ENCODE data around the gene EIF5AL1.

- TF ChIP-seq, protein P1, sequence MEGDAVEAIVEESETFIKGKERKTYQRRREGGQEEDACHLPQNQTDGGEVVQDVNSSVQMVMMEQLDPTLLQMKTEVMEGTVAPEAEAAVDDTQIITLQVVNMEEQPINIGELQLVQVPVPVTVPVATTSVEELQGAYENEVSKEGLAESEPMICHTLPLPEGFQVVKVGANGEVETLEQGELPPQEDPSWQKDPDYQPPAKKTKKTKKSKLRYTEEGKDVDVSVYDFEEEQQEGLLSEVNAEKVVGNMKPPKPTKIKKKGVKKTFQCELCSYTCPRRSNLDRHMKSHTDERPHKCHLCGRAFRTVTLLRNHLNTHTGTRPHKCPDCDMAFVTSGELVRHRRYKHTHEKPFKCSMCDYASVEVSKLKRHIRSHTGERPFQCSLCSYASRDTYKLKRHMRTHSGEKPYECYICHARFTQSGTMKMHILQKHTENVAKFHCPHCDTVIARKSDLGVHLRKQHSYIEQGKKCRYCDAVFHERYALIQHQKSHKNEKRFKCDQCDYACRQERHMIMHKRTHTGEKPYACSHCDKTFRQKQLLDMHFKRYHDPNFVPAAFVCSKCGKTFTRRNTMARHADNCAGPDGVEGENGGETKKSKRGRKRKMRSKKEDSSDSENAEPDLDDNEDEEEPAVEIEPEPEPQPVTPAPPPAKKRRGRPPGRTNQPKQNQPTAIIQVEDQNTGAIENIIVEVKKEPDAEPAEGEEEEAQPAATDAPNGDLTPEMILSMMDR (IDR thresholded peaks at IDR 0.05; ENCODE audit: insufficient read depth, low read depth, low read length): no peak
- no peak for TF ChIP-seq EZH2 (IDR thresholded peaks at IDR 0.05; ENCODE audit: insufficient read depth, low read length)
Observed at GRCh38 chr10:79482304-79482703, 30.0 kb upstream of the EIF5AL1 start.
